Measurements from ENCODE around the gene C6orf89.

The C6orf89 gene

DNA sequence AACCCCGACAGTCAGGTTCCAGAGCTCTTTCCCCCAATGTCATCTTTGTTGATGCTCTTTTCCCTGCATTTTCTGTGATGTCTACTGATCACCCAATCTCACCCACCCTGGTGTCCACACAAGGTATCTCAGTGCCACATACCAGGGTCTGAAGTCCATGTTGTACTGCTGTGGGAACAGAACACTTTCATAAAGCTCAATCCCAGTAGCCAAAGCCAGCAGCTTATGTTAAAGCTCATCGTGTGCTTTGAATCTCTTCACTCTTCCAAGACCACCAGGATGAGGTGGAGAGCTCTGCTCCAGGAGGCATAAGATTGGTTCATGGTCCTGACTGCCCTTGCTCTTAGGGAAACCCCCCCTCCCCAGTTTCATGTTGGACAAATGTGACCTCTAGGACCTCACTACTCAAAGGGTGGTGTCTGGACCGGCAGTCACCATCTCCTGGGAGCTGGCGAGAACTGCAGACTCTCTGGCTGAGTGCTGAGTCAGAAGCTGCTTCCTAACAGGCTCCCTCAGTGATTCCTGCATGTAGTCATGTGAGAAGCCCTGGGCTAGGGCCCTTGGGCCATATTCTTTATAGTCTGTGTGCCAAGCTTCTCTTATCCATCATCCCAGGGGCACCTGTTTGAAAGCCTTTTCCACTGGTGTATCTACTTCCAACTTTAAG, 33.1 kb upstream of the C6orf89 start:
- DNase-seq (ENCODE audit: low read depth) = peak; percentile 83
- TF ChIP-seq, protein P1, sequence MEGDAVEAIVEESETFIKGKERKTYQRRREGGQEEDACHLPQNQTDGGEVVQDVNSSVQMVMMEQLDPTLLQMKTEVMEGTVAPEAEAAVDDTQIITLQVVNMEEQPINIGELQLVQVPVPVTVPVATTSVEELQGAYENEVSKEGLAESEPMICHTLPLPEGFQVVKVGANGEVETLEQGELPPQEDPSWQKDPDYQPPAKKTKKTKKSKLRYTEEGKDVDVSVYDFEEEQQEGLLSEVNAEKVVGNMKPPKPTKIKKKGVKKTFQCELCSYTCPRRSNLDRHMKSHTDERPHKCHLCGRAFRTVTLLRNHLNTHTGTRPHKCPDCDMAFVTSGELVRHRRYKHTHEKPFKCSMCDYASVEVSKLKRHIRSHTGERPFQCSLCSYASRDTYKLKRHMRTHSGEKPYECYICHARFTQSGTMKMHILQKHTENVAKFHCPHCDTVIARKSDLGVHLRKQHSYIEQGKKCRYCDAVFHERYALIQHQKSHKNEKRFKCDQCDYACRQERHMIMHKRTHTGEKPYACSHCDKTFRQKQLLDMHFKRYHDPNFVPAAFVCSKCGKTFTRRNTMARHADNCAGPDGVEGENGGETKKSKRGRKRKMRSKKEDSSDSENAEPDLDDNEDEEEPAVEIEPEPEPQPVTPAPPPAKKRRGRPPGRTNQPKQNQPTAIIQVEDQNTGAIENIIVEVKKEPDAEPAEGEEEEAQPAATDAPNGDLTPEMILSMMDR (IDR thresholded peaks at IDR 0.05; ENCODE audit: low read length, missing control alignments) = peak; percentile 11
- H3K4me3 ChIP-seq (replicated peaks; ENCODE audit: low read depth, low read length) = no peak overlapping the region

- TF ChIP-seq, protein P1 (IDR thresholded peaks at IDR 0.05; ENCODE audit: low read length, missing control alignments) = no peak
- peak; percentile 96 for DNase-seq (ENCODE audit: low read depth)
- no peak overlapping the region for H3K4me3 ChIP-seq (replicated peaks; ENCODE audit: low read depth, low read length)
Observed at GRCh38 chr6:36853325-36853724, 32.4 kb upstream of the C6orf89 start.

- TF ChIP-seq, protein P1 (IDR thresholded peaks at IDR 0.05; ENCODE audit: low read length, missing control alignments) = no peak
- H3K4me3 ChIP-seq (replicated peaks; ENCODE audit: low read depth, low read length) = no peak overlapping the region
- no peak for DNase-seq (ENCODE audit: low read depth)
Observed at GRCh38 chr6:36855750-36856149, 30.0 kb upstream of the C6orf89 start.

DNA sequence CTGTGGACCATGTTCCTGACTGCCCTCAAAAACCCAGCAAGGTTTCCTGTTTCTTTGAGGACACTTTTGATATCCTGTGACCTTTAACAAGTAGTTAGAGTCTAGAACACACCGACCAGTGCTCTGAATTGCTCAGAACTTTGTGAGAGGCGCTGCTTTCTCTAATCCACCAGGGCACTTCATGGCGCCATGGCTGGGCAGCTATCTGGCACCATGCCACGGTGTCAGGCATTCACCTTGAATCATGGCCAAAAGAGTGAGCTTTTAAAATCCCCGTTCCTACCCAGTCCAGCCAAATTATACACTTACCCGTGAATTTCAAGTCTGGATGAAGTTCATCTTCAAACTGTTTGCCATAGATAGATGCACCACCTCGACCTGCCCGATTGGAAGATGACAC, 29.5 kb upstream of the C6orf89 start:
- H3K4me3 ChIP-seq (replicated peaks; ENCODE audit: low read depth, low read length) = no peak overlapping the region
- DNase-seq (ENCODE audit: low read depth) = no peak
- TF ChIP-seq, protein P1 (IDR thresholded peaks at IDR 0.05; ENCODE audit: low read length, missing control alignments) = no peak

DNA sequence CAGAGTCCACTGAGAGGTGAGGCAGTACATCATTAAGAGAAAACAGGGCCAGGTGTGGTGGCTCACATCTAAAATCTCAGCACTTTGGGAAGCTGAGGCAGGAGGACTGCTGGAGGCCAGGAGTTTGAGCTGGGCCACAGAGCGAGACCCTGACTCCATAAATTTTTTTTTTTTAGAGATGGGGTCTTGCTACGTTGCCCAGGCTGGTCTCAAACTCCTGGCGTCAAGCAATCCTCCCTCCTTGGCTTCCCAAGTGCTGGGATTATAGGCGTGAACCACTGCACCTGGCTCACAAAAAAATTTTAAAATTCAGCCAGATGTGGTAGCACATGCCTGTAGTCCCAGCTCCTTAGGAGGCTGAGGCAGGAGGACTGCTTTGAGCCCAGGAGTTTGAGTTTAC, 28.4 kb upstream of the C6orf89 start:
- TF ChIP-seq, protein P1 (IDR thresholded peaks at IDR 0.05; ENCODE audit: low read length, missing control alignments) = no peak
- no peak overlapping the region for H3K4me3 ChIP-seq (replicated peaks; ENCODE audit: low read depth, low read length)
- DNase-seq (ENCODE audit: low read depth) = no peak

GRCh38 chr6:36858407-36858981, 27.3 kb upstream of the C6orf89 start:
- no peak overlapping the region for H3K4me3 ChIP-seq (replicated peaks; ENCODE audit: low read depth, low read length)
- TF ChIP-seq, protein P1 (IDR thresholded peaks at IDR 0.05; ENCODE audit: low read length, missing control alignments) = no peak
- DNase-seq (ENCODE audit: low read depth) = peak; percentile 87

GRCh38 chr6:36860126-36860525, 25.6 kb upstream of the C6orf89 start:
- no peak overlapping the region for H3K4me3 ChIP-seq (replicated peaks; ENCODE audit: low read depth, low read length)
- DNase-seq (ENCODE audit: low read depth) = no peak
- TF ChIP-seq, protein P1 (IDR thresholded peaks at IDR 0.05; ENCODE audit: low read length, missing control alignments) = no peak
